Mononuclear cell (primary cell): ENCODE data around the gene ELMOD3. TPM values are rescaled to one million over a fixed set of nuclear protein-coding genes. Genes with fewer than 3 reads are reported as not detected.
A peak's percentile ranks its signal among the peaks of the same experiment; 100 is the strongest.
"Not testable (repeated sequence)": the region's sequence is repeated elsewhere in the genome, so short reads cannot be mapped to it uniquely, and the experiment has no call there.

Experiments
- H3K27me3 ChIP-seq: 2 replicates; pipeline ENCODE4 v1.6.0; 2011; ENCODE audit warnings: low read length, control low read depth; ENCODE audit not compliant: insufficient read depth
- H3K4me1 ChIP-seq: 2 replicates; pipeline ENCODE4 v1.5.1; 2011; ENCODE audit warnings: mild to moderate bottlenecking, low read length, control low read depth; ENCODE audit not compliant: insufficient read depth
- H3K4me3 ChIP-seq: 2 replicates; pipeline ENCODE4 v1.5.1; 2011; ENCODE audit warnings: mild to moderate bottlenecking, low read length, moderate library complexity
- H3K9me3 ChIP-seq: 2 replicates; pipeline ENCODE4 v1.5.1; 2011; ENCODE audit warnings: low read depth, mild to moderate bottlenecking, control low read depth, low read length
- total RNA-seq: library from RNA; depleted of rRNA; stranded (reverse); fragments of >200 nt; gene quantifications from one replicate; pipeline ENCODE4 v1.2.3, GENCODE V29; 2012

Gene ELMOD3
- total RNA-seq, 1 donor, result 12.8 TPM

GRCh38 chr2:85431570-85432205 lies 77.1 kb downstream of the ELMOD3 start:
- Histone ChIP-seq H3K27me3 (no peaks in the 10 kb centered on the region), H3K4me1 (peaks cover 41% of the 10 kb centered on the region), H3K9me3 (no peaks in the 10 kb centered on the region), H3K4me3 (no peak overlapping the region)

- Histone ChIP-seq H3K4me3 (no peak overlapping the region), H3K27me3 (no peaks in the 10 kb centered on the region), H3K9me3 (no peaks in the 10 kb centered on the region), H3K4me1 (peaks cover 47% of the 10 kb centered on the region)
These were observed 79.0 kb downstream of the ELMOD3 start for GRCh38 chr2:85433511-85434089.

GRCh38 chr2:85434696-85435095 lies 80.1 kb downstream of the ELMOD3 start:
- H3K4me3 ChIP-seq, result no peak overlapping the region
- no peaks in the 10 kb centered on the region for H3K27me3 ChIP-seq
- H3K9me3 ChIP-seq, result no peaks in the 10 kb centered on the region
- H3K4me1 ChIP-seq, result peaks cover 44% of the 10 kb centered on the region

- no peak overlapping the region for H3K4me3 ChIP-seq
- H3K4me1 ChIP-seq, result peaks cover 42% of the 10 kb centered on the region
- no peaks in the 10 kb centered on the region for H3K9me3 ChIP-seq
- H3K27me3 ChIP-seq, result no peaks in the 10 kb centered on the region
These were observed 80.8 kb downstream of the ELMOD3 start for GRCh38 chr2:85435220-85435958.

- Histone ChIP-seq H3K4me1 (peaks cover 42% of the 10 kb centered on the region), H3K27me3 (no peaks in the 10 kb centered on the region), H3K4me3 (no peak overlapping the region)
These were observed 81.6 kb downstream of the ELMOD3 start for GRCh38 chr2:85435981-85436835.

GRCh38 chr2:85436836-85437487 lies 82.4 kb downstream of the ELMOD3 start:
- Histone ChIP-seq H3K9me3 (no peaks in the 10 kb centered on the region), H3K27me3 (no peaks in the 10 kb centered on the region), H3K4me1 (peaks cover 47% of the 10 kb centered on the region), H3K4me3 (peak overlapping the region; percentile 29)

More at GRCh38 chr2:85435981-85436835, 81.6 kb downstream of the ELMOD3 start:
- H3K9me3 ChIP-seq, result no peaks in the 10 kb centered on the region

GRCh38 chr2:85437488-85438200 lies 83.1 kb downstream of the ELMOD3 start:
- no peaks in the 10 kb centered on the region for H3K27me3 ChIP-seq
- H3K4me3 ChIP-seq, result peak overlapping the region; percentile 29
- peaks cover 50% of the 10 kb centered on the region for H3K4me1 ChIP-seq
- H3K9me3 ChIP-seq, result no peaks in the 10 kb centered on the region

- H3K4me3 ChIP-seq, result peak overlapping the region; percentile 28
- H3K27me3 ChIP-seq, result no peaks in the 10 kb centered on the region
- H3K4me1 ChIP-seq, result peaks cover 50% of the 10 kb centered on the region
- no peaks in the 10 kb centered on the region for H3K9me3 ChIP-seq
These were observed 83.8 kb downstream of the ELMOD3 start for GRCh38 chr2:85438201-85439024.

GRCh38 chr2:85439025-85439472 lies 84.5 kb downstream of the ELMOD3 start:
- Histone ChIP-seq H3K4me3 (no peak overlapping the region), H3K9me3 (no peaks in the 10 kb centered on the region), H3K4me1 (peaks cover 50% of the 10 kb centered on the region), H3K27me3 (no peaks in the 10 kb centered on the region)

GRCh38 chr2:85439569-85439968 lies 85.0 kb downstream of the ELMOD3 start:
- H3K27me3 ChIP-seq, H3K4me3 ChIP-seq, H3K9me3 ChIP-seq: not testable (repeated sequence)
- H3K4me1 ChIP-seq, result peaks cover 49% of the 10 kb centered on the region

- no peaks in the 10 kb centered on the region for H3K9me3 ChIP-seq
- H3K27me3 ChIP-seq, result no peaks in the 10 kb centered on the region
- peaks cover 46% of the 10 kb centered on the region for H3K4me1 ChIP-seq
- no peak overlapping the region for H3K4me3 ChIP-seq
These were observed 85.4 kb downstream of the ELMOD3 start for GRCh38 chr2:85439986-85440385.

GRCh38 chr2:85440729-85441128 lies 86.2 kb downstream of the ELMOD3 start:
- H3K9me3 ChIP-seq, result no peaks in the 10 kb centered on the region
- H3K4me3 ChIP-seq, result no peak overlapping the region
- peaks cover 40% of the 10 kb centered on the region for H3K4me1 ChIP-seq
- no peaks in the 10 kb centered on the region for H3K27me3 ChIP-seq
